SHP77 treated with DMSO at 0.1 percent for 48 hours (cell line): ENCODE results near the gene CDK17.
"Not testable (repeated sequence)": the region's sequence is repeated elsewhere in the genome, so short reads cannot be mapped to it uniquely, and the experiment has no call there.

ENCODE experiments used
- DNase-seq: peaks from one replicate; lab custom pipeline; 2025; lab: John Stamatoyannopoulos, UW

Gene CDK17

DNA sequence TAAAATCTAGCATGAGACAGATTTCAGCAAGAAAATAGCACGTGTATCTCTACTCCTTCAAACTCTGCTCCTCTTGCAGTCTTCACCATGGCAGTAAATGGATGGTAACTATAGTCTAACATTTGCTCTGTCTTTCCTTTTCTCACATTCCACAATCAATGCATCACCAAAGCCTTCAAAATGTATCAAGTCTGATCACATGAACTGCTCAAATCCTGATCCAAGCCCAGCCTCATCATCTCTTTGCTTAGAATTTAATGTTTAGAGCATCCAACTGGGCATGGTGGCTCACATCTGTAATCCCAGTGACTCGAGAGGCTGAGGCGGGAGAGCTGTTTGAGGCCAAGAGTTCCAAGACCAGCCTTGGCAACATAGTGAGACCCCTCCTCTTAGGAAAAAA, 45.9 kb downstream of the CDK17 start:
- no peak for DNase-seq

DNA sequence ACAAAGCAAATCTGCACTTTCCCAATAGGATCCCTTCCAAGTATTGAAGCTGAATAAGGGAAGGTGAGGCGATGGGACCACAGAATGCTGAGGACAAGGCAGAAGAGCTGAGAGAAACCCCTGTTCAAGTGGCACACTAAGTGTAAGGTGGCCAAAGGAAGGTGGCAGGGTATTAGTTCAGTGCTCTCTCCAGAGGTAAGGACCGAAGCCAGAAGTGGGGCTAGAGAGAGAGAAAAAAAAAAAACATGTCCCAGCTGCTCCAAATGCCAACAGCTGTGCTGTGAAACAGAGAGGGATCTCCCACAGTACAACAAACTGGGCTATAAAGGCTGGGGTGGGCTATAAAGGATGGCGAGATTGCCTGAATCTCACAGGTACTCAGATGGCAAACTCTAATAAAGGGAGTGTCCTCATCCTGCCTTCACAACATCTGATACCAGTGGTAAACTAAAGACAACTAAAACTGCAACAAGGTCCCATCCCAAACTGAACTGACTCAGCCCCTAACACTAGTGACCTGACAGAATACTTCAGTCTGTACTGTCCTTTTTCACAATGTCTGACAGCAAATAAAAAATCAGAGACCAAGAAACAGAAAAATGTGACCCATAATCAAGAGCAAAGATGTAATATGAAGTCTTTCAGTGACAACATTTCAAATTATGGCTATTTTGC, 47.9 kb downstream of the CDK17 start:
- DNase-seq: no peak

DNA sequence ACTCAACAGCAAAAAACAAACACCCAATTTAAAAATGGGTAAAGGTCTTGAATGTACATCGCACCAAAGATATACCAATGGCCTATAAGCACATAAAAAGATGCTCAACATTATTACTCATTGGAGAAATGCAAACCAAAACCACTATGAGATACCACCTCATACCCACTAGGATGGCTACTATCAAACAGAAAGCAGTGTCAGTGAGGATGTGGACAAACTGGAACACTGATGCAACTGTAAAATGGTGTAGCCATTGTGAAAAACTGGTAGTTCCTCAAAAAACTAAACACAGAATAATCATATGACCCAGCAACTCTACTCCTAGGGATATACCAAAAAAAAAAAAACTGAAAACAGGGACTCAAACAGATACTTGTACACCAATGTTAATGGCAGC, 49.3 kb downstream of the CDK17 start:
- no peak for DNase-seq

DNA sequence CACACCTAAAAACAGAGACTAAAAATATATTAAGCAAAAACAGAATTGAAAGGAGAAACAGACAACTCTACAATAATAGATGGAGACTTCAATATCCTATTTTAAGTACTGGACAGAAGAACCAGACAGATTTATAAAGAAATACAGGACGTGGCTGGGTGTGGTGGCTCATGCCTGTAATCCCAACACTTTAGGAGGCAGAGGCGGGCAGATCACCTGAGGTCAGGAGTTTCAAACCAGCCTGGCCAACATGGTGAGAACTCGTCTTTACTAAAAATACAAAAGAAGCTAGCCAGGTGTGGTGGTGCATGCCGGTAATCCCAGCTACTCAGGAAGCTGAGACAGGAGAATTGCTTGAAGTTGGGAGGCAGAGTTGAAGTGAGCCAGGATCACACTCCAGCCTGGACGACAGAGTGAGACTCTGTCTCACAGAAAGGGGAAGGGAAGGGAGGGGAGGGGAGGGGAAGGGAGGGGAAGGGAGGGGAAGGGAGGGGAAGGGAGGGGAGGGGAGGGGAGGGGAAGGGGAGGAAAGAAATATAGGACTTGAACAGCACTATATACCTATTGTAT, 53.0 kb downstream of the CDK17 start:
- no peak for DNase-seq

DNA sequence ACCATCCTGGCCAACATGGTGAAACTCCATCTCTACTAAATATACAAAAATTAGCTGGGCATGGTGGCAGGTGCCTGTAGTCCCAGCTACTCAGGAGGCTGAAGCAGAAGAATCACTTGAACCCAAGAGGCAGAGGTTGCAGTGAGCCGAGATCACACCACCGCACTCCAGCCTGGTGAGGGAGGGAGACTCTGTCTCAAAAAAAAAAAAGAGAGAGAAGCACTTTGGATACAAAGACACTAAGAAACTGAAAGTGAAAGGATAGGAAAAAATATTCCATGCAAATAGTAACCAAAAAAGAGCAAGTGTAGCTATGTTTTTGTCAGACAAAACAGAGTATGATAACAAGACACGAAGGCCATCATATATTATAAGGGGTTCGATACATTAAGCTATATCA, 53.5 kb downstream of the CDK17 start:
- DNase-seq: not testable (repeated sequence)

DNA sequence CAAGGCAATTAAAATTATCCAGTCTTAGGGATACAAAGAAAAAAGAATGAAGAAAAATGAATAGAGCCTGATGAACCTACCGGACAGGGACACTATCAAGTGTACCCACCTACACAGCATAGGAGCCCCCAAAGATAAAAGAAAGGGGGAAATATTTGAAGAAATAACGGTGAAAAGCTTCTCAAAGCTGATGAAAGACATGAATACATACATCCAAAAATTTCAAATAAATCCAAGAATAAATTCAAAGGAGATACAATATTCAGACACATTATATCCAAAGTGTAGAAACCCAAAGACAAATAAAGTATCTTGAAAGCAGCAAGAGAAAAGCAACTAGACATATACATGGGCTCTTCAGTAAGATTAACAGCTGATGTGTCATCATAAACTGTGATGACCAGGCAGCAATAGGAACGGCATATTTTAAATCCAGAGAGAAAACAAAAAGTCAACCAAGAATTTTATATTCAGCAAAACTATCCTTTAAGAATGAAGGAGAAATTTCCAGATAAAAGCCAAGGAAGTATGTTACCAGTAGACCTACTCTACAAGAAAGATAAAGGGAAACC, 56.0 kb downstream of the CDK17 start:
- no peak for DNase-seq

DNA sequence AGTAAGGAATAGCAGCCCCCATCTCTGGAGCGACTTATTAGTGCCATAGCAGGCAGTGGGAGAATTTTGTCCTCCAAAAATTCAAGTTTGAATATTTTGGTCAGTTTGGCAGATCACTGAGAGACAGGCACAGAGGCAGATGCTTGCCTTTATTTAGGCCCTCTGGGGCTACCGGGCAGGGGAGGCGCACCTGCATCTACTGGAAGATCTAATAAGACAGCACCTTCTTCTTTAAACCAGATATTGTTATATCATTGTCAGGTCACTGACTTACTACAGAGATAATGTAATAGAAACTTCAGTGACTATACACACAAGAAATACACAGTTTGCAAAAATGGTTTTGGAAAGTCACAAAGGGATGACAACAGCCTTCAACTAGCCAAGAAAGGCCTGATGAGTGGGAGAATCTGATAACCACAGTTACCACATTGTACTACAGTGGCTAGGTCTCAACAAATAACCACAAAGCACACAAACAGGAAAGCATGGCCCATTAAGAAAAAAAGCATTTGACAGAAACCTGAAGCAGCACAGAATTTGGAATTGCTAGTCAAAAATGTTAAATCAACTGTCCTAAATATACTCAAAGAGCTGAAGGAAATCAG, 56.8 kb downstream of the CDK17 start:
- DNase-seq: no peak

DNA sequence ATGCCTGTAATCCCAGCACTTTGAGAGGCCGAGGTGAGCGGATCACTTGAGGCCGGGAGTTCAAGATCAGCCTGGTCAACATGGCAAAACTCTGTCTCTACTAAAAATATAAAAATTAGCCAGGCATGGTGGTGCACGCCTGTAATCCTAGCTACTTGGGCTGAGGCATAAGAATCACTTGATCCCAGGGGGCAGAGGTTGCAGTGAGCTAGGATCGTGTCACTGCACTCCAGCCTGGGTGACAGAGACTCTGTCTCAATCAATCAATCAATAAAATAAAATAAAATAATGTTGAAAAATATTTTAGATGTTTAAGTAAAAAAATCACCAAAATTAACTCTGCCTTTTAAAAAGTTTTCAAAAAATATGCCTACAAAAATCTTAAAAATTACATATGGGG, 60.6 kb downstream of the CDK17 start:
- DNase-seq: not testable (repeated sequence)

DNA sequence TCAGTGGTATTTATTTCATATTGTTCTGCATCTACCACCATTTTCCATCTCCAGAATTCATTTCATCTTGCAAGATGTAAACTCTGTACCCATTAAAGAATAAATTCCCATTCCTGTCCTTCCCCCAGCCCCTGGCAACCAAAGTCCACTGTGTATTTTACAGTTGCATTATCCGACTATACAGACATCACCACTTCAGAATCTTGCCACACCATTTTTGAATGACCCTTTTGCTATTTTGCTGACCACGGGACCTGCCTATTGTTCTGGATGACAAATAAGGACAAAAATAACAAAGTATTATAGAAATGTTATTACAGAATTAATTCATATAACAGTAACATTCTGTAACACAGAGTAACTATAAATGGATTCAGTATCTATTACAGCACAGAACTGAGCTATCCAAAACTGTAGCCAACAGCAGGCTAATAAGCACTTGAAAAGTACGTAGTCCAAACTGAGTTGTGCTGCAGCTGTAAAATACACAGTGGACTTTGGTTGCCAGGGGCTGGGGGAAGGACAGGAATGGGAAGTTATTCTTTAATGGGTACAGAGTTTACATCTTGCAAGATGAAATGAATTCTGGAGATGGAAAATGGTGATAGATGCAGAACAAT, 61.3 kb downstream of the CDK17 start:
- DNase-seq: no peak

DNA sequence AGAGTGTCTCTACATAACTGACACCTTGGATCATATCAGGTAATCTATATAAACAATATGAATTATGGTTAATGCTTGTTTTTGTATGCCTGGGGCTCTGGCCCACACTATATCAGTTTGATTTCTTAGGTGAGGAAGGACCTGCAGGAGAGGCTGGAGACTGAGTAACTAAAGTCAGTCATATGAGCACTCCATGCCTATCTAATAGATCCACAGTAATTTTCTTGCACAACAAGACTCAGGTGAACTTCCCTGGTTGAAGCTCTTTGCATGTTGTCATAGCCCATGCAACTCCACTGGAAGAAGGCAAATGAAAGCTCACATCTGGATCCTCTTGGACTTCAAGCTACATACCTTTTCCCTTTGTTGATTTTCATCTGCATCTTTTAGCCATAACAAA, 62.3 kb downstream of the CDK17 start:
- no peak for DNase-seq

DNA sequence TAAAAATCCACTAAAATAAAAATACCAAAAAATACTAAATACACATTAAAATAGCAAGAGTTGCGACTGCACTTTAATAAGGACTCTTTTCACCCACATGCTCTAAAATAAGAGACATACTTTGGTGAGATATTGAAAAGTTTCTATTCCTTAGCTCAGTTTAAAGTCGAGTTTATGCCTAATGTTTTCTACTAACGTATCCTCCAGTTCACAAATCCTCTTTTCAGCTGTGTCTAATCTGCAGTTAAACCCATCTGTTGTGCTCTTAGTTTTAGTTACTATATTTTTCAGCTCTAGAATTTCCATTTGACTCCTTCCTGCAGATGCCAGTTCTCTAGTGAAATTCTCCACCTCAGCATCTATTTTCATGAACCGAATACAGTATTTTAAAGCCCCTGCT, 63.8 kb downstream of the CDK17 start:
- no peak for DNase-seq

DNA sequence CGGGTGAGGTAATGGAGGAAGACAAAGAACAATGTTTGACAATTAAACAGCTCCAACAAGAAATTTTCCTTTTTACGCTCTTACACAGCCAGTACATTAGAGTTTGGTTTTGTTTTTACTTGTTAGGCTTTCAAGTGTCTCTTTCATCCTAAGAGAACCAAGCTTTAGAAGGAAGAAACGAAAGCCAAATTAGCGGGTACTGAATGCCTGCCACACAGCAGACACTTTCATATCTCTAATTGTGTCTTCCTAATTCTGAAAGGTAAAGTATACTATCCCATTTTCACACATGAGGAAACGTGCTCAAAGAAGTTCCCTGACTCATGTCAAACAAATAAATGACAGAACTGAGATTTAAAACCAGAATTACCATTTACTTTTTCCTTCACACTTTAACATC, 65.0 kb downstream of the CDK17 start:
- DNase-seq: no peak

DNA sequence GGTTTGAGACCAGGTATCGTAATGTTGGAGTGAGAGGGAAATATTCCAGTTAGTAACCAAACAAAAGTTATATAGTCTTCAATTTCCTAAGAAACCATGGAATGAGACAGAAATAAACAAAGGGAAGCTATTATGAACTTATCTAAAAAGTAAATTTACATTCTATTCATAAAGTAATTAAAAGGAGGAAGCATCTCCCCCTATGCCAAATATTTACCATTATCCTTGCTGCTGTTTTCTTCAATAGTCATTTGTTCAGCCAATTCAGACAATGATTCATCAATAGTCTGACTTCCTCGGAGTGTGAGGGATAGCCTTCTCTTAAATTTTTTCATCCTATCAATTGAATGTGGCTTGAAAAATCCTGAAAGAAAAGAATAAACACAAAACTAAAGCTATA, 65.7 kb downstream of the CDK17 start:
- no peak for DNase-seq

DNA sequence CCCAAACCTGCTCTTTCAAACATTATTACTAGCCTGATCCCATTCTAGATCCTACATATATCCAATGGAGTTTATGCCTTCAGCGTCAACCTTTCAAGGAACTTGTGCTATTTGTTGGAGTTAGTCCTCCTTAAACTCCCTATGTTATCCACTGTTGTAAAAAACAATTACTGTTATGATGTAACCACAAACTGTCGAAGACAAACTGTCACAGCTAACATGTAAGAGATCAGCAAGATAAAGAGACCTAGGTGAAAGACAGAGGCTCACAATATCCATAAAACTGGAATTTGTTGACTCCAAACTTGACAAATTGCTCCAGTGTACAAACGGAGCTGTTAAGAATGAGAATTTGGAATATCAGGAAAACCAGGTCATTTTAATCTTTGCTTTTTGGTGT, 70.7 kb downstream of the CDK17 start:
- no peak for DNase-seq

DNA sequence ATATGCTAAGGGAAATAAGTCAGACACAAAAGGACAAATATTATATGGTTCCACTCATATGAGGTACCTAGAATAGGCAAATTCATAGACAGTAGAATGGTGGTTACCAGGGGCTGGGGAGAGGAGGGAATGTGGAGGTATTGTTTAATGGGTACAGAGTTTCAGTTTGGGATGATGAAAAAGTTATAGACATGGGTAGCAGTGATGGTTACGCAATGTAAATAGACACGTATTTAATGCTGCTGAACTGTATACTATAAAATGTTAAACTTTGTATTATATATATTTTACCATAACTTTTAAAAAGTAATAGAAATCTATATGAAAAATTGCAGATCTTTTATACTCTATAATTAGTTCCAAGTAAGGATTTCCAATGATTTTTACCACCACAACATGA, 71.2 kb downstream of the CDK17 start:
- DNase-seq: no peak

DNA sequence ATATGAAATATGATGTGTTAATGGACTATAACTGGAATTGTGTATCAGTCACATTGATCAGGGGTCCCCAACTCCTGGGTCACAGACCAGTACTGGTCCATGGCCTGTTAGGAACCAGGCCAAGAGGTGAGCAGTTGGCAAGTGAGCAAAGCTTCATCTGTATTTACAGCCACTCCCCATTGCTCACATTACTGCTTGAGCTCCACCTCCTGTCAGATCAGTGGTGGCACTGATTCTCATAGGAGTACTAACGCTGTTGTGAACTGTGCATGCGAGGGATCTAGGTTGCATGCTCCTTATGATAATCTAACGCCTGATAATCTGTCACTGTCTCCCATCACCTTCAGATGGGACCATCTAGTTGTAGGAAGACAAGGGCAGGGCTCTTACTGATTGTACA, 72.3 kb downstream of the CDK17 start:
- no peak for DNase-seq

DNA sequence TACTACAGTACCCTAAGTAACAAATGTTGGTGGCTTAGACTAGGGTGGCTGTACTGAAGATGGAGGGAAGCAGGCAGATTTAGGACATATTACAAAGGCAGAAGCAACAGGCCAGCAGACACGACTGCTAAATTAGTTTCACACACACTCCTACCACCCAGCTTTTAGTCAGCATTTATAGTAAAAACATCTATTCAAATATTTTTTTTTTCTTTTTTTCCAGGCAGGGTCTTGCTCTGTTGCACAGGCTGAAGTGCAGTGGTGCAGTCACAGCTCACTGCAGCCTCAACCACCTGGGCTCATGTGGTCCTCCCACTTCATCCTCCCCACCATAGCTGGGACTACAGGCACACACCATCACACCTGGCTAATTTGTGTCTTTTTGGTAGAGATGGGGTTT, 72.9 kb downstream of the CDK17 start:
- no peak for DNase-seq

DNA sequence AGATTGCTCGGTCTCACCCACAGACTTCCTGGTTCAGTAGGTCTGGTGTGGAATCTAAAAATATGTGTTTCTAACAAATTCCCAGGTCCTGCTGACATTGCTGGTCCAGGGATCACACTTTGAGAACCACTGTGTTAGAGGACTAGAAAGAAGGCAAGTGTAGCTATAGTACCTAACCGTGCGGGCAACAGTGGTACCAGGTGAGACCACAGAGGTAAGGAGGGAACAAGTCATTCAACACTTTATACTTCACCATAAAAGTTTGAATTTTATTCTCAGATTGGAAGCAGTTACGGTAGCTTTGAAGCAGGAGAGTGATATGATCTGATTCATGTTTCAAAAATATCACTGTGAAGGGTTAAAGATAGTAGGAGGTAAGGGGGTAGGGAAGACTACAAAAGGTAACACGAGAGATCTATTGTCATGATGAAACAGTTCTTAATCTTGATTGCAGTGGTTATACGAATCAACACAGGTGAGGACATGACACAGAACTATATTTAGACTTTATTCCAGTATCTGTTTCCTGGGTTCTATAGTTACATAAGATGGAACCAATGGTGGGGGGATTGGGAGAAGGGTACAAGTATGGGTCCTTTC, 73.5 kb downstream of the CDK17 start:
- DNase-seq: no peak

DNA sequence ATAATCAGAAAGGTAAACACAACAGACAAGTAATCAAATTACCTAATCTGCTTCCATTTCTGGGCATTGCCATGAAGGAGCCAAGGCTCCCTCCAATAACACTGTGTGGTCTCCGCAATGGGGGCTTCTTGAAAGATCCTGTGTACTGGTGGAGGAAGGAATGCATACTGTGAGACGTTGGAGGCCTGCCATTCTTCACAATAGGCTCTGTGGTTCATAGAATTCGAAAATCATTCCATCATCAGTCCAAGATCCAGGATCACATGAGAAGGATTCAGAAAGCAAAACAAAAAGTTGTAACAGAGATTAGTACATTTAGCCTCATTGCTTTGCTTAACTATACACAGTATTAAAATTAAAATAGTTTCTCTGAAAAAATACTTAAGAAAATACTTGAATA, 76.3 kb downstream of the CDK17 start:
- no peak for DNase-seq

DNA sequence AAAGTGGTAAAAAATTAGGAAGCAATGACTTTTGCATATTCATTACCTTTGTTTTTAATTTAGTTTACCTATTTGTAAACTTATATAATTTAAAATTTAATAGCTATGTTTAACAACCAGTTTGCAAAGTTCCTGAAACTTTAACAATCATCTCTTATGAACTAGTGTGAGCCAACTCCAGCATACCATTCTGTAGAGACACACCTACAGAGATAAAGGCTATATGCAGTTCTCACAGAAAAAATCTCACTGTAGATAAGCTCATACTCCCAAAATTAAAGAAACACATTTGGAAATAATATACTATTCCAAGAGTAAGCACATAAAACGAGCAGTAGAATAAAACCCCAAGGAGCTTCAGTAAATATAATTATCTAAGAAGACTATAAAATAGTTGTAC, 77.5 kb downstream of the CDK17 start:
- no peak for DNase-seq

DNA sequence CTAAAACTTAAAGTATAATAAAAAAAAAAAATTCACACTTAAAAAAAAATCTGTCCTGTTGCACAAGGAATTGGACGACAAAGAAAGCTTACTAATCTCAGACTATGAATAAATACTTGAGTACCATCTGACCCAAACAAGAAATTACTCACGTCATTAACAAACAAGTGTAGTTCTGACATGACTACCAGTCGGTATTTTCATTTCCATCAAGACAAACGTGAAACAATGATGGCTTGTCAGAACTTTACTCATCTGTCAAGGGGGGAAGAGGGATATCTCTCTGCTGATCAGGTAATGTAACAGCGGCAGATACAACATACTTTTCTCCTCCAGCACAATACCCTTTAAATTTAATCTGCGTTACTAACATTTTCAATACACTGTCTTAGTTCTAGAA, 78.3 kb downstream of the CDK17 start:
- no peak for DNase-seq

DNA sequence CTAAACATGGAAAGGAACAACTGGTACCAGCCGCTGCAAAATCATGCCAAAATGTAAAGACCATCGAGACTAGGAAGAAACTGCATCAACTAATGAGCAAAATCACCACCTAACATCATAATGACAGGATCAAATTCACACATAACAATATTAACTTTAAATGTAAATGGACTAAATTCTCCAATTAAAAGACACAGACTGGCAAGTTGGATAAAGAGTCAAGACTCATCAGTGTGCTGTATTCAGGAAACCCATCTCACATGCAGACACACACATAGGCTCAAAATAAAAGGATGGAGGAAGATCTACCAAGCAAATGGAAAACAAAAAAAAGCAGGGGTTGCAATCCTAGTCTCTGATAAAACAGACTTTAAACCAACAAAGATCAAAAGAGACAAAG, 82.4 kb downstream of the CDK17 start:
- not testable (repeated sequence) for DNase-seq
